Measurements from ENCODE around the gene BAZ2B. TPM values are rescaled to one million over a fixed set of nuclear protein-coding genes. Genes with fewer than 3 reads are reported as not detected.
"Not testable (repeated sequence)": the region's sequence is repeated elsewhere in the genome, so short reads cannot be mapped to it uniquely, and the experiment has no call there.

The BAZ2B gene
- total RNA-seq, 1 experiment from 2014 or later, result 54.9 TPM

DNA sequence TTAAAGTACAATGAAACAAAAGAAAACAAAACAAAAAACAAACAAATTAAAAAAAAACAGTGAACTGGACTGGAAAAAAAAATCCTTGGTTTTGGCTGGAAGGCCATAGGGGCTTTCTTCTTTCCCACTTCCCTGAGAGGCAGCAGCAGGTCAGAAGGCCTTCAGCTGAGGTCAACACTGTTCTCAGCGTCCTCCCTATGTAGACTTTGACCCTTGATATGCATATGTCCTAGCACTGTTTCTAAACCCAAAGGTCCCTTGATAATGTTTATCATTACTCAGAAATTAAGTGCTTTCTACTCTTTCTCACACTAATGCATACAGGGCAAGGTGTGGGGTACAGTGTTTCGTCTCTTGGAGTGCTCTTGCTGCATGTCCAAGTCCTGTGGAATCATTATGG lies 254.3 kb downstream of the BAZ2B start:
- no peak overlapping the region for H2BK12ac ChIP-seq (ENCODE audit: insufficient read length, low read depth, low read length)
- no peak overlapping the region for H3T11ph ChIP-seq (ENCODE audit: low read length)
- H3K4me2 ChIP-seq (ENCODE audit: insufficient read depth, insufficient read length, low read length), result no peak overlapping the region
- Mint-ChIP-seq H3K36me3 (ENCODE audit: insufficient read depth in 1 of 3, low read depth in 3 of 3) (peaks cover 20 to 40% (median 23%) of the 10 kb centered on the region in 3 experiments; a peak in 6 of 7 replicates), H3K27me3 (ENCODE audit: low read depth) (no peaks in the 10 kb centered on the region), H3K4me3 (no peak overlapping the region), H3K9me3 (peaks cover 2 to 4% of the 10 kb centered on the region in 2 experiments; a peak in 4 of 5 replicates), H3K4me1 (peaks cover 5 to 8% of the 10 kb centered on the region in 2 experiments; a peak in 3 of 4 replicates), H3K27ac (no peak overlapping the region)
- no peak overlapping the region for H3K9ac ChIP-seq (ENCODE audit: extremely low read depth, insufficient read length, low read length)
- no CpG with 5 or more reads among the region's 2 CpGs for WGBS (ENCODE audit: extremely low coverage, insufficient read length, low lambda C conversion rate)
- H2AK5ac ChIP-seq (ENCODE audit: insufficient read length, low read length), result no peak overlapping the region
- H2BK20ac ChIP-seq (ENCODE audit: low read depth, low read length, poor library complexity, severe bottlenecking), result no peak overlapping the region
- H3K14ac ChIP-seq (ENCODE audit: insufficient read depth, low read length), result no peak overlapping the region
- TF ChIP-seq, protein P1, sequence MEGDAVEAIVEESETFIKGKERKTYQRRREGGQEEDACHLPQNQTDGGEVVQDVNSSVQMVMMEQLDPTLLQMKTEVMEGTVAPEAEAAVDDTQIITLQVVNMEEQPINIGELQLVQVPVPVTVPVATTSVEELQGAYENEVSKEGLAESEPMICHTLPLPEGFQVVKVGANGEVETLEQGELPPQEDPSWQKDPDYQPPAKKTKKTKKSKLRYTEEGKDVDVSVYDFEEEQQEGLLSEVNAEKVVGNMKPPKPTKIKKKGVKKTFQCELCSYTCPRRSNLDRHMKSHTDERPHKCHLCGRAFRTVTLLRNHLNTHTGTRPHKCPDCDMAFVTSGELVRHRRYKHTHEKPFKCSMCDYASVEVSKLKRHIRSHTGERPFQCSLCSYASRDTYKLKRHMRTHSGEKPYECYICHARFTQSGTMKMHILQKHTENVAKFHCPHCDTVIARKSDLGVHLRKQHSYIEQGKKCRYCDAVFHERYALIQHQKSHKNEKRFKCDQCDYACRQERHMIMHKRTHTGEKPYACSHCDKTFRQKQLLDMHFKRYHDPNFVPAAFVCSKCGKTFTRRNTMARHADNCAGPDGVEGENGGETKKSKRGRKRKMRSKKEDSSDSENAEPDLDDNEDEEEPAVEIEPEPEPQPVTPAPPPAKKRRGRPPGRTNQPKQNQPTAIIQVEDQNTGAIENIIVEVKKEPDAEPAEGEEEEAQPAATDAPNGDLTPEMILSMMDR (conservative IDR thresholded peaks at IDR 0.05), result no peak
- no peak overlapping the region for H3K56ac ChIP-seq (ENCODE audit: insufficient read length, low read depth, low read length)
- H4K91ac ChIP-seq (ENCODE audit: insufficient read length, low read depth, low read length), result no peak overlapping the region
- no peak overlapping the region for H2BK120ac ChIP-seq (ENCODE audit: low read depth, low read length, poor library complexity, severe bottlenecking)
- no peak for DNase-seq
- no peak overlapping the region for H2AFZ ChIP-seq (ENCODE audit: low read length)
- H3K27me3 ChIP-seq (ENCODE audit: insufficient read depth, low read length), result no peaks in the 10 kb centered on the region
- H3K23ac ChIP-seq (ENCODE audit: insufficient read length, low read depth, low read length), result no peak overlapping the region
- no peak overlapping the region for H2BK5ac ChIP-seq (ENCODE audit: insufficient read length, low read length)
- no peak overlapping the region for H3K4ac ChIP-seq (ENCODE audit: low read depth, low read length)
- no peak overlapping the region for H3K27ac ChIP-seq (ENCODE audit: insufficient read length, low read depth, low read length)
- no peak overlapping the region for H3K18ac ChIP-seq (ENCODE audit: insufficient read length, low read depth, low read length)
- no peak overlapping the region for H4K8ac ChIP-seq (replicated peaks; ENCODE audit: insufficient read length, low read depth, low read length)
- H3K9me3 ChIP-seq (ENCODE audit: control insufficient read depth, low read depth, low read length), result no peaks in the 10 kb centered on the region
- no peaks in the 10 kb centered on the region for H3K4me1 ChIP-seq (ENCODE audit: insufficient read depth, low read length)
- H3K23me2 ChIP-seq (ENCODE audit: insufficient read length, low read depth, low read length, poor library complexity, severe bottlenecking), result no peaks in the 10 kb centered on the region
- no peaks in the 10 kb centered on the region for H4K20me1 ChIP-seq (ENCODE audit: control insufficient read depth, insufficient read depth, insufficient read length)
- no peaks in the 10 kb centered on the region for H3K79me2 ChIP-seq (ENCODE audit: insufficient read depth, low read length)
- H3K79me1 ChIP-seq (ENCODE audit: insufficient read depth, low read depth, low read length, poor library complexity, severe bottlenecking), result no peaks in the 10 kb centered on the region
- no peak overlapping the region for H2BK15ac ChIP-seq (ENCODE audit: low read depth, low read length)
- H4K5ac ChIP-seq (ENCODE audit: insufficient read length, low read depth, low read length), result no peak overlapping the region

DNA sequence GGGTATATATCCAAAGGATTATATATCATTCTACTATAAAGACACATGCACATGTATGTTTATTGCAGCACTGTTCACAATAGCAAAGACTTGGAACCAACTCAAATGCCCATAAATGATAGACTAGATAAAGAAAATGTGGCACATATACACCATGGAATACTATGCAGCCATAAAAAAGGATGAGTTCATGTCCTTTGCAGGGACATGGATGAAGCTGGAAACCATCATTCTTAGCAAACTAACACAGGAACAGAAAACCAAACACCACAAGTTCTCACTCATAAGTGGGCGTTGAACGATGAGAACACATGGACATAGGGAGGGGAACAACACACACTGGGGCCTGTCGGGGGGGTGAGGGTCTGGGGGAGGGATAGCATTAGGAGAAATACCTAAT lies 254.7 kb downstream of the BAZ2B start:
- not testable (repeated sequence) for H2BK120ac ChIP-seq (ENCODE audit: low read depth, low read length, poor library complexity, severe bottlenecking); H3K4ac ChIP-seq (ENCODE audit: low read depth, low read length); H4K91ac ChIP-seq (ENCODE audit: insufficient read length, low read depth, low read length); H4K8ac ChIP-seq (replicated peaks; ENCODE audit: insufficient read length, low read depth, low read length); H2BK15ac ChIP-seq (ENCODE audit: low read depth, low read length); H3K27me3 Mint-ChIP-seq (ENCODE audit: low read depth); H3K27me3 ChIP-seq (ENCODE audit: insufficient read depth, low read length); H3K56ac ChIP-seq (ENCODE audit: insufficient read length, low read depth, low read length); H2BK20ac ChIP-seq (ENCODE audit: low read depth, low read length, poor library complexity, severe bottlenecking); H4K5ac ChIP-seq (ENCODE audit: insufficient read length, low read depth, low read length); H3K27ac ChIP-seq (ENCODE audit: insufficient read length, low read depth, low read length); DNase-seq; H3K4me1 ChIP-seq (ENCODE audit: insufficient read depth, low read length); H3K79me1 ChIP-seq (ENCODE audit: insufficient read depth, low read depth, low read length, poor library complexity, severe bottlenecking); H3K4me2 ChIP-seq (ENCODE audit: insufficient read depth, insufficient read length, low read length); H3K14ac ChIP-seq (ENCODE audit: insufficient read depth, low read length); H3K23ac ChIP-seq (ENCODE audit: insufficient read length, low read depth, low read length); H2AK5ac ChIP-seq (ENCODE audit: insufficient read length, low read length); H3K27ac Mint-ChIP-seq; H3K4me3 Mint-ChIP-seq; H2AFZ ChIP-seq (ENCODE audit: low read length); H3K9me3 ChIP-seq (ENCODE audit: control insufficient read depth, low read depth, low read length); H4K20me1 ChIP-seq (ENCODE audit: control insufficient read depth, insufficient read depth, insufficient read length); H3T11ph ChIP-seq (ENCODE audit: low read length); H3K9me3 Mint-ChIP-seq; H2BK5ac ChIP-seq (ENCODE audit: insufficient read length, low read length); H3K23me2 ChIP-seq (ENCODE audit: insufficient read length, low read depth, low read length, poor library complexity, severe bottlenecking); H3K18ac ChIP-seq (ENCODE audit: insufficient read length, low read depth, low read length); H3K4me1 Mint-ChIP-seq; H2BK12ac ChIP-seq (ENCODE audit: insufficient read length, low read depth, low read length); H3K9ac ChIP-seq (ENCODE audit: extremely low read depth, insufficient read length, low read length); H3K79me2 ChIP-seq (ENCODE audit: insufficient read depth, low read length)
- no CpG with 5 or more reads among the region's 3 CpGs for WGBS (ENCODE audit: extremely low coverage, insufficient read length, low lambda C conversion rate)
- H3K36me3 Mint-ChIP-seq (ENCODE audit: insufficient read depth in 1 of 3, low read depth in 3 of 3), result peaks cover 20 to 42% (median 23%) of the 10 kb centered on the region in 3 experiments; a peak in 6 of 7 replicates

Data from H9 (cell line).